HG03103 (cell line): Measurements from ENCODE around the gene MZT2B.
A peak's percentile ranks its signal among the peaks of the same experiment; 100 is the strongest.
"Not testable (repeated sequence)": the region's sequence is repeated elsewhere in the genome, so short reads cannot be mapped to it uniquely, and the experiment has no call there.

Experiments
- ATAC-seq: cut with Tn5 transposase; IDR thresholded peaks from one replicate; pipeline ENCODE4 v1.9.1; 2021; ENCODE audit warnings: low read depth; ENCODE audit not compliant: unreplicated experiment

The MZT2B gene

DNA sequence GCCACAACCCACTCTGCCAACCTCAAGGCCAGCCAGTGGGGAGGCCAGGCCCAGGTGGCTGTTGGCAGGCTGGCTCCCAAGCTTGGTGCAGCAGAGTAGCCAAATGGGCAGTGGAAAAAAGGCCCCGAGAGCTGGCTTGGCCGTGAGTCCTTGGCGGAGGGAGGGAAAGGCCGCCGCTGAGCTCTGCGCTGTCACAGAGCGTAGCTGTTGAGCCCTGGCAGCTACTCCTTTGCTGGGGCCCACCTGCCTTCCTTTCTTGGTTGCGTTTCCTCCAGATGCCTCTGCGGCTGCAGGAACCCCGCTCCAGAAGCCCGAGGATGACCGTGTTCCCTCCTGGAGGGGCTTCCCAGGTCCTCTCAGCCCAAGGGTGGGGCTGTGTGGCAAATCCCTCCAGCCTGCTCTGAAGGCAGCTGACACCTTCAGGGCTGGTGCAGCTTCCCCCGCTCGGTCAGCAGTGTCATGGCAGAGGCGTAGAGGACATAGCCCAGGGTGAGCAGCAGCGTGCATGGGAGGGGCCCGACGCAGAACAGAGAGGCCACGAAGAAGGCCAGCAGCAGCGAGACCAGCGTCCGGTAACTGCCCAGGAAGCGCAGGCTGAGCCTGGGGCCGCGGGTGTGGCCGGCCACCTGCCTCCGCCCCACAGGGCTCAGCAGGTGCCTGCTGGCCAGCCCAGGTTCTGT lies 29.8 kb upstream of the MZT2B start:
- ATAC-seq = not testable (repeated sequence)

DNA sequence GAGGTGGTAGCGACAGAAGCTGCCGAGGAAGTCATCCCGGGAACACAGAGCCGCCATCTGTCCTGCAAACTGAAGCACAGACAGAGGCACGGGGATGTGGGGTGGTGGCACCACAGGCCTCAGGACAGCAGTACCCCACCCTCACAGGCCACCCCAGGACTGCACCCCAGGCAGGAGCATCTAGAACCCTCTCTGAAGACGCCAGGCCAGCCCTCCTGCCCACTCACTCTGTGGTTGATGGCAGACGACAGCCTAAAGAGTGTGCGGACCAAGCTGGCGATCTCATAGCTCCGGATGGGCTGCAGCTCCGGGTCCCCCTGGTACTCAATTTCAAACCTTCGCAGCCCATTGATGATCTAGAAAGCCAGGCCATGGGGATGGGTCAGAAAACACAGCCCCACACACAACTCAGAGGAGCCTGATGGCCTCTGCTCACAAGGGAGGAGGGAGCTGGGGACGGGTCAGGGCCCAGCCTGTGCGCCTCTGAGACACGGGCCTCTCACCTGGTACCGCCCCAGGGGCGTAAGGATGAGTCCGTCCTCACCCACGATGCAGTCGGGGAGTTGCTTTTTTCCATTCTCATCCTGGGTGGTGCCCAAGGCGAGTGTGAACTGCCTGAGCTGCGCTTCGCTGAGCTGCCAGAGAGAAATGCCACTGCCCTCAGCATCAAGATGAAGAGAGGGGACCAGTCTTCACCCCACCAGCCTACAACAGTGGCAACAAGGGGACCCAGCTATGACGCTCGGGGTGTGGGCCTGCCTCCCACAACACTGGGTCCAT lies 29.1 kb upstream of the MZT2B start:
- no peak for ATAC-seq

DNA sequence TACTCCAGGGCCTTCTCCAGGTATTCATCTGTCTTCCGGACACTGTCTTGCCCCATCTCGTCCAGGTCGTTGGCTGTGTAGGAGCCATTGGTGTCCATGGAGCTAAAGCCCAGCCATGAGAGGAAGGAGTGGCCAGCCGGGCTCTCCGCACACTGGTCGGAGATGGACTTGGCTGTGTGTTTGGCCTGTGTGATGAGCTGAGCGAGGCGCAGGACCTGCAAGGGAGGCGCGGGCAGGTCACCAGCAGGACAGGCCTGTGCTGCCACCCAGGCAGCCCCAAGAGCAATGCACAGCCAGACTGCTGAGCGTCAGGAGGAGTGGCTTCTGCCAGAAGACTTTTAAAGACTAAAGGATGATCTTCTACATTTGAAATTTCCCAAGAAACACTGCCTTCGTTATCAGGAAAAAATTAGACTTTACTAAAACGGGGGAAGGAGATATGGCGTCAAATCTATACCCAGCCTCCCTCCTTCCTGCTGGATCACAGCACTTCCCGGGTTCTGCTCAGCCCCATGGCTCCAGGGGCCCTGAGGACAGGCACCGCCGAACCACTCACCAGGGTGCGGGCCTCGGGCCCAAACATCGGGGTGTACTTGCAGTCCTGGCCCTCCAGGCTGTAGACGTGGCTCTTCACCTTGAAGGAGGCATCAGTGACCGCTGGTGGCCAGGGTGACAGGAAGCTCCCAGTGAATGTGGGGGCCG lies 28.2 kb upstream of the MZT2B start:
- ATAC-seq = not testable (repeated sequence)

DNA sequence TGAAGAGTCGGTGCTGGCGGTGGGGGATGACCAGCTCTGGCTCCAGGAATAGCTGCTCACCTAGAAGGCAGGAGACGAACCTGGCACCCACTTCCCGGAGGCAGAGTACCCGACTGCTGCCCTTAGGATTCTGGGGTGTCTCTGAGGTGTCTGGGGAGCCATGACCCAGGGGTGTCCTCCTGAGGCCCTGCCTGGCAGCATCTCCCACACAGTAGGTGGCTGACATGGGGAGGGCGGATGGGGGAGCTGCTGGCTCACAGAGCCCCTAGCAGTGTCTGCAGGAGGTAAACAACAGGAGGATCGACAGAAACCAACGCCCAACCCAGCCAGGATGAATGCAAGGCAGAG lies 27.7 kb upstream of the MZT2B start:
- not testable (repeated sequence) for ATAC-seq

DNA sequence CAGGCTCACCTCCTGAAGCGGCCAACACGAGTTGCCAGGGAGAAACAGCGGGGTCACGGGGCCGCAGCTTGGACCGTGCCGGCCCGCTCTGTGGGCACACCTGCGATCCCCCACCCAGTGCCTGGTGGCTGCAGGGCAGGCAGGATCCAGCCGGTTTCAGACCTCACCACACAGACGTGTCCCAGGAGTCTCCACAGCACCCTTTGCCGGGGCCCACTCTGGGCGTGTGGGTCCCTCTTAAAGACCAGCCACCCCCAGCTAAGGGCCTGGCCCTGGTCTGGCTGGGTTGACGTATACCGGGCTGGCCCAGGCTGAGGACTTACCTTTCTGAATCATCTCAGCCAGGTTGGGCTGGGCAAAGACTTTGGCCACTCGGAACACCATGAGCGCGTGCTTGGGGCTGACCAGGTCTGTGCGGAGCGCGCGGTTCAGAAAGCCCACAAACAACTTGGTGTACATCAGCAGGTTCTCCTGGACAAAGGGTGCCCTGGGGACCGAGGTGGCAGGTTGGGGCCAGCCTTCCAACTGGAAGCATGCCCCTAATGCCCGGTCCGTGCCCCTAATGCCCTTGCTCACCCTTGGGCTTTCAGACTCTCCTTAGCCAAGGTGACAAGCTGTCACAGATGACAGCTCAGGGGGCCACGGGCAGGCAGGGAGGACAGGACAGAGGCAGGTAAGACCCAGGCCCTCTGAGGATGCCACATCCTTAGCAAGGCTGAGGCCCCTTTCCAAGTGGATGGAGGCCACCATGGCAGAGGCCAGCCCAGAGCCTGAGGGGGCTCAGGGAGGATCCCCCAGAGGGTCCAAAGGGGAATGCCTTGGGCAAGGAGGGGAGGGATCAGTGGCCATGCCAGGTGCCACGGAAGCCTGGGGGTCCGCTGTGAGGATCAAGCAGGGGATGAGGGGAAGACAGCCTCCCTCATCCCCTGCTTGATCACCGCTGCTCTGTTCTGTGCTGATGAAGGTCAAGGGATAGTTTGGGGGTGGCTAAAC lies 27.0 kb upstream of the MZT2B start:
- no peak for ATAC-seq

DNA sequence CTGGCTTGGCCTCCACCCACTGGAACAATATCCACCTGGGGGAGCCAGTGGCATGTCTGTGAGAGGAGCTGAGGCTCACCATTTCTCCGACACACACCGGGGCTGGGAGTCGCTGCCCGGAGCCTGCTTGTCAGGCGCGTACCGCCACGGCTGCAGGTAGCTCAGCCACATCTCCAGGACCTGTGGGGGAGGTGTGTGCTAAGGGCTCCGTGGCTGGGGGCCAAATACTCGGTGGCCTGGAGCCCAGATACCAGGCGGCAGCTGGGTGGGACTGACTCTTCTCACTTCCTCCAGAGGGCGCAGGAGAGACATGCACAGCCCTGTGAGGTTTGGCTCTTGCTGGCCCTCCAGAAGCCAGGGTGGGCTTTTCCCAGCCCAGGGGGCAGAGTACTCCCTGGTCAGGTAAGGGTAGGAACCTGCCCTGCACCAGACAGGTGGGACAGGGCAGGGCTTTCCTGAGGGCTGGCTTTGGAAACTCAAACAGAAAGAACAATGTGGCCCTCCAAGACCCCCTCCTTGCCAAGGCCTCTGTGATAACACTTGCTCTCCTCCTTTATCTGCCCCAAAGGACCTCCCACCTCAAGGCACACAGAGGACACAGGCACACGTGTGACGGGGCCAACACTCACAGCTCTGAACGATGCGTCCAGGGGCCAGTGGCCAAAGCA lies 26.0 kb upstream of the MZT2B start:
- not testable (repeated sequence) for ATAC-seq

DNA sequence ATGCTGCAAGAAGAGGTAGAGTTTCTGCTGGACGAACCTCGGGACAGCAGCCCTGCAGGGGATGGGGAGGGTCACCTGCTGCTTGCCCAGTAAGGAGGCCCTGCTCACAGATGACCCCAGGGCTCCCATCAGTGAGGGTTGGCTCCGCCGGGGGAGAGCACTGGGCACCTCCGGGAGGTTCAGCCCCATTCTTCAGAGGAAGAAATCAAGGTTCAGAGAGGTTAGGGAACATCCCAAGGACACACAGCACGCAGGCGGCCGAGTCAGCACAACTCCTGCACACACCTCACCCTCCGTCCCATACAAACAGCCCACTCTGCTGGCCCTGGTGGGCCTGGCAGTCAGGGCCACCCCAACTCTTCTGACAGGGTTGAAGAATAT lies 25.4 kb upstream of the MZT2B start:
- no peak for ATAC-seq

DNA sequence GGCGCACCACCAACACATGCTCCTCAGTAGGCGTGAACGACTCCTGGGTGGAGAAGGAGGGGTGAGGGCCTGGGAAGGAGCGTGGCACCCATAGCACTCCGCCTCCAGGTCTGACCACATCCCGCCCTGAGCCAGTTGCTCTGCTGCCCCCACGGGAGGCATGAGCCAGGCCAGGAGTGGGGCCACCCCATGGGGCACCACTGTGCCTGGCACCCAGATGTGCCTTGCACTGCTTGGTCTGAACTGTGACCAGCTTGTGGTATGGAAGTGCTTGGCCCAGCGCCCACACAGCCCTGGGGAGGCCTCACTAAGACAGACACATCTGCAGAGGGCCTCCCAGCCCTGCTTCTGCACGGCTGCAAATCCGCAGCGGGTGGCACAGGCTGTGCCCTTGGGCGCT lies 24.7 kb upstream of the MZT2B start:
- ATAC-seq = peak; percentile 29

DNA sequence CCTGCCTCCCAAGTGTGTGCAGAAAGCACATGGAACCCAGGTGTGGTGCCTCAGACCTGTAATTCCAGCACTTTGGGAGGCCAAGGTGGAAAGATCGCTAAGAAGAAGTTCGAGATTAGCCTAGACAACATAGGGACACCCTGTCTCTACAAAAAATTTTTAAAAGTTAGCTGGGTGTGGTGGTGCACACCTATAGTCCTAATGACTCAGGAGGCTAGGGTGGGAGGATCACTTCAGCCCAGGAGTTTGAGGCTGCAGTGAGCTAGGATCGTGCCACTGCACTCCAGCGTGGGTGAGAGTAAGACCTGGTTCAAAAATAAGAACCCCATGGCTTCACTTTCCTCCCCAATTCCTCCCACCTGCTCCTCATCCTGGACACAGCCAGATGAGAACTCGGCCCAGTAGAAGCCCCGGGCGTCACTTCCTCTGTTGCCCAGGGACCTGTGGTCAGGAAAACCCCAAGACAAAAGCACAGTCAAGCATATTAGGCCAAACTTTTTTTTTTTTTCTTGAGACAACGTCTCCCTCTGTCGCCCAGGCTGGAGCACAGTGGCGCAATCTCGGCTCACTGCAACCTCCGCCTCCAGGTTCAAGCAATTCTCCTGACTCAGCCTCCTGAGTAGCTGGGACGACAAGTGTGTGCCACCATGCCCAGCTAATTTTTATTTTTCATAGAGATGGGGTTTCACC lies 24.1 kb upstream of the MZT2B start:
- ATAC-seq = peak; percentile 82

DNA sequence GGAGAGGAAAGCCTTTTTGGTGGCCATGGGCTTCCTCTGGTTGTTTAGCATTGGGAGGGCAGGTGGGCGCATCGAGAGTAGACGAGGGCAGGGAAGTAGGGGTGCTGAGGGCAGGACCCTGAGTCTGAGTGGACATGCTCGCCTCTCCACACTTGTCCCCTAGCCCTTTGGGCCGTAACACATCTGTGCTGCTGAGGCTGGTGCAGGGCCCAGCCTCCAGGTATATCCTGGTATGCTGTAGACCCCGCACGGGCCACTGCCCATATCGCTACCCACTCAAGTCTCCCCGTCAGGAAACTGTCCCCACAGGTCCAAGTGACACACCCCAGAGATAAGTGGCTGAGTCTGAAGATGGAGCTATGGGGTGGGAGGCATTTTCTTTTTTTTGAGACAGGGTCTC lies 23.4 kb upstream of the MZT2B start:
- no peak for ATAC-seq

DNA sequence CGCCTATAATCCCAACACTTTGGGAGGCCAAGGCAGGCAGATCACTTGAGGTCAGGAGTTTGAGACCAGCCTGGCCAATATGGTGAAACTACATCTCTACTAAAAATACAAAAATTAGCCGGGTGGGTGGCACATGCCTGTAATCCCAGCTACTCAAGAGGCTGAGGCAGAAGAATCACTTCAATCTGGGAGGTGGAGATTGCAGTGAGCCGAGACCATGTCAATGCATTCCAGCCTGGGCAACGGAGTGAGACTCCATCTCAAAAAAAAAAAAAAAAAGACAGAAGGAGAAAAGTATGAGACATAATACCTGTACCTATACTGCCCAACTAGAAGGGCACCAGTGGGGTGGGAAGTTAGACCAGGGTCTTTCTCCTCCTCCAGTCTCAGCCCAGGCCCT lies 22.7 kb upstream of the MZT2B start:
- ATAC-seq = not testable (repeated sequence)

DNA sequence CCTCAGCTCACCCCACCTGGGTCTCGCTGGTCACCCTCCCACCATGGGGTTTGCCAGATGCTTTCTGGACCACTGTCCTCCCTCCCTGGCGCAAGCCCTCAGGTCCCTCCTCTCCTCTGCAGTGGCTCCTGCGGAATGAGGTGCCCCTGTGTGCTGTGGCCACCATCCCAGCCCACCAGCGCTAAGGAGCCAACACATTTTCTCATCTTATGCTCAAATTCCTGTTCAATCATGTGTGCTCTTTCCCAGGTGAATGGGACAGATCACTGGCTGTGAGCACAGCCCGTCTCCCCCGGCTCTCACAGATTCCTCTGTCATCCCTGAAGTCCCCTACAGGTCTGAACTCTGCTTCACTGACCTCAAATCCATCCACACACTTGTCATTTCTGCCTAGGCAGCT lies 21.9 kb upstream of the MZT2B start:
- no peak for ATAC-seq

DNA sequence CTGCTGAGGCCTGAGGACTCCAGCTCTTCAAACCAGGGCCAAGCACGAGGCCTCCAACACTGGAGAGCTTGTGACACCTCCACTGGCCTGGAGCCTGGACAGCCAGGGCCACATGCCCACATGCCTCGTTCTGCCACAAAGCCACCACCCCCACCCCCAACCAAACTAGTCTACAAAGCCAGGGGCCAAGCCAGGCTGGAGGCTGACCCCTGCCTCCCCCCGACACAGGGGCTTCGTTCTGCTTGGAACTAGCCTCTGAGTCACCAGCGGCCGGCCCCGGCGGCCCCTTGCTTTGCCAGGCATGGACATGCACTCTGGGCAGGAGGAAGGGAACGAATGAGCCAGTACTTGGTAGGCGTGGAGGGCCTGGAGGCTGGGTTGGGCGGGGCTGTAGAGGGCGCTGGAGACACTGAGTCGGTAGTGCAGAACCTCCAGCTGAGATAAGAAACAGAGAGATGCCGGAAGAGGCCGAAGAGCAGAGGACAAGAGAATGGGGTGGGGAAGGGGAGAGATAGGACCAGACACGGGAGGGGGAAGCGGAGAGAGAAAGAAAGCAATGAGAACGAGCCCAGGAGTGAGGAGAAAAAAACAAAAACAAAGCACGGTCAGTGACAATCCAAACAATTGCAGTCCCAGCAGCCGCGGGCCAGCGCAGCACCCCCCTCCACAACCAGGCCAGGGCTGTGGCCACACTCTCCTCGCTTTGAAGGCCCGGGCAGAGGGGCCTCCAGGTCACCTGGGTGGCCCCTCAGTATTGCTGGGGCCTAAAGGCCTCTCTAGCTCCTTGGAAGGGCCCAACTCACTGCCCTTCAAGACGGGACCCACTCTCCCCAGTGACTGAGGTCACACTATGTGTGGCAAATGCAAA lies 21.0 kb upstream of the MZT2B start:
- ATAC-seq = not testable (repeated sequence)

DNA sequence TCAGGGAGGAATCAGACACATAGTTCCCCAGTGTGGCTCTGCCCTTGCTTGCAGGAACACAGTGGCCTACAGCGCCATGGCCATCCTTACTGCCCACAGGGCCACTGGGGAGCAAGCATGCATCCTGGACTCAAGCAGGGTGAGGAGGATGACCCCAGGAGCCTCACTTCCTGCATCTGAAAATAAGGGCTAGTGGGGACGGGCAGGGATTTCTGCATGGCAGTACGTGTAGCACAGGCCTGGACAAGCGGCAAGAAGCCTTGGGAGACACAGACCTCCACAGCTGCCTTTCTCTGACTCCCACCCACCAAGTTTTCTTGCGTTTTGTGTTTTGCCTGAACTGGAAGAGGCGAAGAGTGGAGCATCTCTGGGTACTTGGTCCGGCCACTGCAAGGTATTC lies 19.6 kb upstream of the MZT2B start:
- not testable (repeated sequence) for ATAC-seq

DNA sequence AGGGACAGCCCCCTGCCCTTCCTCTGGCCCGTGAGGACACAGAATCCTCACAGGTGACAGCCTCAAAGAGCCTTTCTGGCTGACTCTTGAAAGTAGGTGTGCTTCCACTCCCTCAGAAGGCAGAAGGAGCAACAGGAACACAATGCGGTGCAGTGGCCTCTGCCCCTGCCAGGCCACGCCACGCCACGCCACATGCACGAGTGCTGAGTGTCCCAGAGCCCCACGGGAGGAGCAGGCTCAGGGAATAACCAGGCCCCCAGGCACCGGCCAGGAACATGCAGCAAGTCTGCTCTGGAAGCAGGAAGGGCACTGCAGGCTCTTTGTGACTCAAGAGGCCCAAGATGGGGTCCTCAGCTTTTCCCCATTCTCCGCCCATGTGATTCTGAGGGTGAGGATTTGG lies 19.1 kb upstream of the MZT2B start:
- ATAC-seq = no peak

DNA sequence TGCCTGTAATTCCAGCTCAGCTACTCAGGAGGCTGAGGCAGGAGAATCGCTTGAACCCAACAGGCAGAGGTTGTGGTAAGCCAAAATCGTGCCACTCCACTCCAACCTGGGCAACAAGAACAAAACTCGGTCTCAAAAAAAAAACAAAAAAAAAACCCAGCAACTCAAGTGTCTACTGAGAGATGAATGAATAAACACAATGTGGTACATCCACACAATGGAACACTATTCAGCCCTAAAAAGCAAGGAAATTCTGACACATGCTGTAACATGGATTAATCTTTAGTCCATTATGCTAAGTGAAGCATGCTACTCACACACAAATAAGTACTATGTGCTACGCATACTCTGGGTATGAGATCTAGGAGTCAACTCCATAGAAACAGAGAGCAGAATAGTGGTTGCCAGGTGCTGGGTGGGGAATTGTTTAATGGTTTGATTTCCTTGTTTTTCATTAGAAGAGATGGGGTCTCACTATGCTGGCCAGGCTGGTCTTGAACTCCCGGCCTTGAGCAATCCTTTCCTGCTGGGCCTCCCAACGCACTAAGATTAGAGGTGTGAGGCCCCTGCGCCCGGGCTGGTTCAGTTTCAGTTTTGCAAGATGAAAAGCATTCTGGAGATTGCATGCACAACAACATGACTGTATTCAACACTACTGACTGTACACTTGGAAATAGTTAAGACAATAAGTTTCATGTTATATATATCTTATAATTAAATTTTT lies 16.6 kb upstream of the MZT2B start:
- no peak for ATAC-seq

DNA sequence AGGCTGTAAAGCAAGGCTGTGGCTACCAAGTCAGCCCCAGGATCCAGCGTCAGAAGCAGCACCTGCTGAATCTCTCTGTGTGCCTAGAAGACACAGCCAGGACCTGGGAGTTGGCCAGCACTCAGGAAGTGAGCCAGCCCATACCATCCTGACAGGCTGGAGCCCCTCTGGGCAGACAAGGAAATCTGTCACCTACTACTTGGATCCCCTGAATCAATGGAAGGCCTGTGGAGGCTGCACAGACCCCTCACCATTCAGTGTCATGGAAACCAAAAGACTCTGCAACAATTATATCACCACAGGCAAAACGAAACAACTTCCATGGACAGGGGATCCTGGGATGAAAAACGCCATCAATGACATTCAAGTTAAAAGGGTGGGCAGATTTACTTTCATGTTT lies 15.5 kb upstream of the MZT2B start:
- not testable (repeated sequence) for ATAC-seq

DNA sequence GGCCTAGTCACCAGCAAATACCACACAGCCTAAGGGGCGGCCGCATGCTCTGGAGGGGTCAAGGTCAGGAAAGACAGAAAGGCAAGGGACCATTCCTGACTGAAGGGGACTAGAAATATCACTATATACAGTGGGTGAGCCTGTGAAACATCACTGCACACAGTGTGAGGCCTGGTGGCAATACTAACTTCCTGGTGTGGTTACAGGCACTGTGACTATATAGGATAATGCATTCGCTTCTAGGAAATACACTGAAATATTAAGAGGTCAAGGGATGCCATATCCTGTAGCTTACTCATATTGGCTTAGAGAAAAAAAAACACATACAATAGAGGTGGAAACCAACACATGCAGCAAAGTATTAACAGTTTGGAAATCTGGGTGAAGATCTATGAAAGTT lies 12.9 kb upstream of the MZT2B start:
- ATAC-seq = not testable (repeated sequence)
